ENCODE measurements around the gene PRR3.
A peak's percentile ranks its signal among the peaks of the same experiment; 100 is the strongest.

PRR3 gene

GRCh38 chr6:30533460-30534294 lies 23.4 kb upstream of the PRR3 start:
- no peak for DNase-seq (ENCODE audit: extremely low read depth in 1 of 2, low read depth in 1 of 2)

DNA sequence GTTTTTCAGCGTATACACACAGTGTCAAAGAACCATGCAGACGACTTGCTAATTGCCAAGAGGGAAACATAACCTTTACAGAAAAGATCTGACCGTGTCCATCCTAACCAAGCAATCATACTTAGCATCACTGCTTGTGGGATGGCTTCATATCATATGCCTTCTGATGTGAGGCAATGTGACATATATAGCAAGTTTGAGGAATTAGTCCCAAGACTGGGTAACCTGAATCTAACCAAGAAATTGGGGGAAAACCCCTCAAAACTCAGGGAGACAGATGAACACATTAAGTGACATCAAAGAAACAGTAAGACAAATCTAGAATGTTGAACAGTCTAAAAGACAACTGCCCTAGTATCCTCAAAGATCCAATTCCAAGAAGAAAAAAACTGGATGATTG lies 19.2 kb upstream of the PRR3 start:
- DNase-seq (ENCODE audit: extremely low read depth in 1 of 2, low read depth in 1 of 2), result no peak

- DNase-seq (ENCODE audit: extremely low read depth in 1 of 2, low read depth in 1 of 2), result peak; percentile 51 to 68
Observed at GRCh38 chr6:30541515-30542403, 15.3 kb upstream of the PRR3 start.

DNA sequence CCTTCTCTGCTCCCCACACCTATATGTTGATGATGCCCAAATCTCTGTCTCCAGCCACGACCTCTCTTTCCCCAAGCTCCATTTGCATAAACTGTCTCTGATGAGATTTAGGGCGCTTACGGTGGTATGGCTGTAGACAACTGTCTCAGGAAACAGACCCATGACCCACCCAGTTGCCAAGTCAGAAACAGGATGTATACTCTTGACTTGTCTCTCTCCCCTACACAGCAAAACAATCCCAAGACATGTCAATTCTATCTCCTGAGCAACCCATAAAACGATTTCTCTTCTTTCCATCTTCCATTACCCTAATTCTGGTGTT lies 14.7 kb upstream of the PRR3 start:
- no peak for DNase-seq (ENCODE audit: extremely low read depth in 1 of 2, low read depth in 1 of 2)

- DNase-seq (ENCODE audit: extremely low read depth in 1 of 2, low read depth in 1 of 2), result no peak
Observed at GRCh38 chr6:30542915-30543314, 14.2 kb upstream of the PRR3 start.

- no peak for DNase-seq (ENCODE audit: extremely low read depth in 1 of 2, low read depth in 1 of 2)
Observed at GRCh38 chr6:30543821-30544220, 13.3 kb upstream of the PRR3 start.

DNA sequence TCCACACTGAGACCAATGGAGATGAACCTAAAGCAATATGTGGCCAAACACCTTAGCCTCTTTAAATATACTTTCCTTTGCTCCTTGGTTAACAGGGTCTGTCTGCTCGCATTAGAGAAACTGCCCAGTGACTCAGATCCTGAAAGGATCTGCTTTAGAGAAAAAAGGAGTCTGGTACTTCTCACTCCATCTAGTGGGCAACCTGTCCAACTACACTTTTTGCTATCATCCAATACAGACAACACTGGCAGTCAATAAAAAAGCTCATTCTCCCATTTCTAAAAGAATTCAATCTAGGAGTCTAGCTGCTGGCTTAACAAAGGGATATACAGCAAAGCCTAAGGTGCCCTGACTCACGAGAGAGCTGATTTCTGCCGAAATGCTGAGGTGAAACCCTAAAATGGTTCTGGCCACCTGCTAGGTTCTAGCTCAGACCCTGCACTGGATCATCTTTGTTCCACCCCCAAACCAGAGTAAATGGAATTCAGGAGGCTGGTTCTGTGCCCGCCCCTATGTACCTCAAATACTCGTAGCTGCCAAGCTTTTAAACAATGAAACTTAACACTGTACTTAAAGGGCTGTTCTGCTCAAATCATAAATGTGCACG lies 12.3 kb upstream of the PRR3 start:
- DNase-seq (ENCODE audit: extremely low read depth in 1 of 2, low read depth in 1 of 2), result no peak

DNA sequence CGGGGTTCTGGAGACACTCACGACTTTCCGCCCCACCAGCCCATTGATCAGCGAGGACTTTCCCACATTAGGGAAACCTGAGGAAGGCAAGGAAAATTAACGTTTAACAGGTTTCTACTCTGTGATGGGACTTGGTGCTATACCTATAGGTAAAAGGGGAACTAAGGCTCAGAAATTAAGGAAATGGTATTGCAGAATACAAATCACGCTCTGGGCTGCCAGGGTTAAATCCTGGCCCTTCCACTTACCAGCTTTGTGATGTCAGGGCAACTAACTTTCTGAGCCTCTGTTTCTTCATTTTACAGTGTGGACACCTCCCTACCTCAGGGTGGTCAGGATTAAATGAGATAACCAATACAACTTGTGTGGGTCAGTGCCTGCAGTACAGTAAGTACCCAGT lies 9.6 kb upstream of the PRR3 start:
- no peak for DNase-seq (ENCODE audit: extremely low read depth in 1 of 2, low read depth in 1 of 2)

- DNase-seq (ENCODE audit: extremely low read depth in 1 of 2, low read depth in 1 of 2), result no peak
Observed at GRCh38 chr6:30548375-30548774, 8.7 kb upstream of the PRR3 start.

DNA sequence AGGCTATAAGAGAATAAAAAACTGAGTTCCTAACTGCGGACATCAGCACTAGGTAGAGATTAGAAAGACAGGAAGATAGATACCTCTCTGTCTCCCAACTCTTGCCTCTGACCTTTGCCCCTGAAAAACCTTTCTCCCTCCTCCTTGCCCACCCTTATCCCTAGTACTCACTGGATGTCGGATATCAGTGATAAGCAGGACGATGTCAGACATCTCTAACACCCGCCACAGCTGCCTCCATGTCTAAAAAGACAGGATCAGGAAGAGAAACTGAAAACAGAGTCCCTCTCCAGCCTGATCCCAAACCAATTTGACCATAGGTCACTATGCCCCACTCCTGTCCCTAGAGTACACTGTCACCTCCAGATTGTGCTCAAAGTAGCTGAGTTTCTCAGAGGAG lies 2.7 kb upstream of the PRR3 start:
- DNase-seq (ENCODE audit: extremely low read depth in 1 of 2, low read depth in 1 of 2), result no peak

DNA sequence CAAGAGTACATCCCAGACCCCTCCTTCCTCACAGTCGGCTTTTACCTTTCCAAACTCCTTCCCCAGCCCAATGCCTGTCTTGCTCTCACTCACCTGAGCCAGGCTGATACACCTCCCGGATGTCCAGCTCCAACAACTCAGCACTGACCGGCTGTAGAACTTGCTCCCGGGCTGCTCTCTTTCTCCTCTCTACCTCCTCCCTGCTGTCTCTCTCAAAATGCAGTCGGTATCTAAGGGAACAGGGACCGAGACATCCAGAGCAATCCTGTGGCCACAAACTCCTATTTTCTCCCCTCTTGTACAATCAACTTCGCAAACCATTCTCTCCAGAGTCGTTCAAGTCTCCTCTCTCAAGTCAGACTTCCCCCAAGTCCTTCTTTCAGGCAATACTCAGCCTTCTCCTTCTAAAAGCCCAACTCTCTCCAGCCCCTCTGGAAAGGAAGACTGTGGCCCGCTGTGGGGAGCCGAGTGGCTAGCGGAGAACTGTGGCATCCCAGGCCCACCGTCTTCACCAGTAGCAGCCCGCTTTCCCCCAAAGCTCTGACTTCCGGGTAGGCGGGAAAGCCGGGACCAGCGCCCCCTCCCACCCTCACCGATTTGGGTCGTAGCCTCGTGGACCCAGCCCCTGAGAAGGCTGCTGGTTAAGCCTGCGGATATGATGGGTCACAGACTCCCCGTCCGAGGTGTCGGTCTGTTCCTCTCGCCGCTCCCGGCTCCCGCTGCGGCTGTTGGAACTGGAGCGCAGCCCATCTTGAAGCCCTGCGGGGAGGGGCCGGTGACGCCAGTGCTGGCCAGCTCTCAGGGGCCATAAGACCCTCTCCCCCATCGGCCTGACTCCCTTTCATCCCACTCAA lies 1.9 kb upstream of the PRR3 start:
- DNase-seq (ENCODE audit: extremely low read depth in 1 of 2, low read depth in 1 of 2), result no peak

- no peak for DNase-seq (ENCODE audit: extremely low read depth in 1 of 2, low read depth in 1 of 2)
Observed at GRCh38 chr6:30555816-30556065, 1.4 kb upstream of the PRR3 start.

- DNase-seq (ENCODE audit: extremely low read depth in 1 of 2, low read depth in 1 of 2), result peak; percentile 98 to 99
Observed at GRCh38 chr6:30556066-30556905, 809 bp upstream of the PRR3 start, which contains the start of gene GNL1. Gene GNL1, minus strand, starts transcription at chr6:30556489. Its CDS starts 286 bp downstream, at chr6:30556203.

DNA sequence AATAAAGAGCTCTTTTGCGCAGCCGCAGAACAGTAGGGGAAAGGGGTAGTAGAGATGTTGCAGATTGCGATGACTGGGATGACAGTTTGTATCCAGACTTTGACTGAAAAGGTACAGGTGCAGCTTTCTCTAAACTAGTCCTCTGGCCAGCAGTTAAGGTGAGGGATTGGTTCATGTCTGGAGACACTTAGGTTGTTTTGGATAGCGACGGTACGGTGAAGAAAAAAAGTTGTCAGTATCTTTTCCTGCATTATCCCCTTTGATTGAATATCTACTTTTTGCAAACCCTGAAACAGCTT lies 537 bp downstream of the PRR3 start:
- no peak for DNase-seq (ENCODE audit: extremely low read depth in 1 of 2, low read depth in 1 of 2)

- DNase-seq (ENCODE audit: extremely low read depth in 1 of 2, low read depth in 1 of 2), result no peak
Observed at GRCh38 chr6:30560930-30561329, 3.8 kb downstream of the PRR3 start.

GRCh38 chr6:30562470-30563425 lies 5.7 kb downstream of the PRR3 start:
- no peak for DNase-seq (ENCODE audit: extremely low read depth in 1 of 2, low read depth in 1 of 2)

DNA sequence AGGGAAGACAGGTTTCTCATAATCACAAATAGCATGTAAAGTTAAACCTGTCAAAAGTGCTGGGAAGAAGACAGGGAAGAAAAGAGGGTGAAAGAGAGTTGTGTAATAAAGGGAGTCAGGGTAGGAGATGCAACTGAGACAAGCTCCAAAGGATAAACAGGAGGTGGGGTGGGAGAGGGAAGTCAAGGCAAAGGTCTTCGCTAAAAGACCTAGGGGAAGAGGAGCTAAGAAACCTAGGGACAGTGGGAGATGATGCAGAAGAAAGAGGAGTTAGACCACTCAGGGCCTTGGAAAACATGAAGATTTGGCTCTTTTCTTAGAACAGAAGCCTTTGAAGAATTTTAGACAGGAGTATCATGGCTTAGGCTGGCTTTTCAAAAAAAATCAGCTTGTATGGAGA lies 7.0 kb downstream of the PRR3 start:
- no peak for DNase-seq (ENCODE audit: extremely low read depth in 1 of 2, low read depth in 1 of 2)

DNA sequence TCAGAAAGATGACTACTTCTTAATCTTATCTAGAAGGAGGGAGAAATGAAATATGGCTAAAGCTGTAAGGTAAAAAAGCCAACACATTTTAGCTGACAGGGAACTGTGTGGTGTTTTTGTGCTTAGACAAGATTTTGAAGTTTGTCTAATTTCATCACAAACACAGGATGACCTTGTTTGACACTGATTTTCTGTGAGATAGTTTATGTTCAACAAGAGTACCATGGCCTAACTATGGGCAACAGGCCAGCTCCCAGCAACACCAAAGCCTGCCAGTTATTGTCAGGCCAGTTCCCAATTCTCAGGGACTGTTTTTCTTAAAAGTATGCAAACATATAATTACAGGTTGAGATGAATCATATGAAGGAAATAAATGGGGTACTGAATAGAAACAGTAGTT lies 8.7 kb downstream of the PRR3 start:
- no peak for DNase-seq (ENCODE audit: extremely low read depth in 1 of 2, low read depth in 1 of 2)

DNA sequence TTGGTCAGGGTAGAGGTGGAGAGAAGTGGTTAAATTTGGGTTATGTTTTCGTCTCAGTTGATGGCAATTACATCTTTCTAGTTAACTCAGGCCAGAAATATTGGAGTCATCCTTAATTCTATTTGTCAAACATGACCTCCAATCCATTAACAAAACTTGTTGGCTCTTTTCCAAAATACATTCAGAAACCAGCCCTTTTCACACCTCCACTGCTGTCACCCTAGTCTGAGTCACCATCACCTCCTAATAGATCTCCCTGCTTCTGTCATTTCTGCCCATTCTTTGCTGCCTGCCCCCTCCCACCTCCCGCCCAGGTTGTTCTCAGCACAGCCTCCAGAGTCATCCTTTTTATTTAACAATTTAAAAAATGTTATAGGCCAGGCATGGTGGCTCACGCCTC lies 11.2 kb downstream of the PRR3 start:
- no peak for DNase-seq (ENCODE audit: extremely low read depth in 1 of 2, low read depth in 1 of 2)

Data from activated CD8-positive, alpha-beta memory T cell treated with anti-CD3 and anti-CD28 coated beads for 1 hour (primary cell).